B cell (primary cell): ENCODE data around the gene NCBP1. TPM values are rescaled to one million over a fixed set of nuclear protein-coding genes. Genes with fewer than 3 reads are reported as not detected.
A peak's percentile ranks its signal among the peaks of the same experiment; 100 is the strongest.
"Not testable (repeated sequence)": the region's sequence is repeated elsewhere in the genome, so short reads cannot be mapped to it uniquely, and the experiment has no call there.

Source experiments
- ATAC-seq: fragments of 200-7000 bp; cut with Tn5 transposase; one replicate; pipeline ENCODE4 v1.10.0; 2021; ENCODE audit warnings: low read depth, mild to moderate bottlenecking, moderate number of reproducible peaks, moderate library complexity
- CTCF ChIA-PET: fragments of 350-600 bp; sonication (Branson Sonifier 250); formaldehyde crosslinking; loops from one replicate; lab custom pipeline; 2021; ENCODE audit warnings: antibody characterized with exemption, inconsistent platforms; lab: Charles Lee
- POLR2A ChIA-PET: fragments of 350-600 bp; sonication (Branson Sonifier 250); formaldehyde crosslinking; loops from one replicate; lab custom pipeline; 2021; ENCODE audit warnings: antibody characterized with exemption; lab: Charles Lee
- DNase-seq: peaks from one replicate; pipeline ENCODE4 v3.0.0; 2013
- H2AFZ ChIP-seq: 2 replicates; pipeline ENCODE4 v1.6.1; 2012; ENCODE audit warnings: mild to moderate bottlenecking, low read depth, low read length; ENCODE audit not compliant: insufficient read depth, poor library complexity, severe bottlenecking
- H3K27ac ChIP-seq, 2 donors: 1 replicate in 1 of 2; 2 replicates in 1 of 2; pipeline ENCODE4 v1.5.1; 2012 to 2013; ENCODE audit warnings: low read length in 2 of 2, mild to moderate bottlenecking in 2 of 2, moderate library complexity in 1 of 2
- H3K27me3 ChIP-seq, 4 experiments: fragments of 200-600 bp in 1 of 4; sonication (generic) in 1 of 4; replicated peaks in 1 of 4; 1 replicate in 2 of 4; 2 replicates in 2 of 4; pipeline versions ENCODE4 v1.6.1 to v1.7.0; 2013 to 2016; ENCODE audit warnings: low read length in 3 of 4, mild to moderate bottlenecking in 2 of 4, mixed read lengths in 1 of 4, moderate library complexity in 1 of 4; ENCODE audit not compliant: insufficient read depth in 4 of 4, control insufficient read depth in 3 of 4; ENCODE audit errors: control extremely low read depth in 1 of 4
- H3K36me3 ChIP-seq, 2 experiments: replicated peaks in 1 of 2; 1 replicate in 1 of 2; 2 replicates in 1 of 2; pipeline versions ENCODE4 v1.6.1 to v1.7.1; 2013; ENCODE audit warnings: low read length in 1 of 2; ENCODE audit not compliant: insufficient read depth in 2 of 2, control insufficient read depth in 1 of 2; ENCODE audit errors: control extremely low read depth in 1 of 2, extremely low read depth in 1 of 2
- H3K4me1 ChIP-seq, 2 donors: fragments of 200-600 bp in 1 of 2; sonication (generic) in 1 of 2; 1 replicate in 1 of 2; 2 replicates in 1 of 2; pipeline versions ENCODE4 v1.5.1 to v1.6.1; 2013 to 2017; ENCODE audit warnings: low read length in 2 of 2; ENCODE audit not compliant: control insufficient read depth in 2 of 2, insufficient read depth in 2 of 2
- H3K4me2 ChIP-seq: replicated peaks from 2 replicates; pipeline ENCODE3; 2012; ENCODE audit warnings: mild to moderate bottlenecking, low read depth, low read length; ENCODE audit not compliant: poor library complexity, severe bottlenecking
- H3K4me3 ChIP-seq, 5 experiments: fragments of 200-600 bp in 1 of 5; sonication (generic) in 1 of 5; 1 replicate in 3 of 5; 2 replicates in 2 of 5; pipeline versions ENCODE4 v1.5.1 to v1.7.0; 2011 to 2016; ENCODE audit warnings: low read length in 4 of 5, mild to moderate bottlenecking in 4 of 5, low read depth in 2 of 5, control low read depth in 1 of 5, moderate library complexity in 1 of 5; ENCODE audit not compliant: insufficient read depth in 1 of 5; ENCODE audit errors: control extremely low read depth in 1 of 5, extremely low read depth in 1 of 5
- H3K79me2 ChIP-seq: fragments of 200-600 bp; sonication (generic); one replicate; pipeline ENCODE4 v1.6.0; 2016; ENCODE audit warnings: low read length; ENCODE audit not compliant: control insufficient read depth, insufficient read depth
- H3K9ac ChIP-seq: fragments of 200-600 bp; sonication (generic); 2 replicates; pipeline ENCODE4 v1.6.1; 2017; ENCODE audit warnings: mild to moderate bottlenecking, low read length, moderate library complexity
- H3K9me3 ChIP-seq, 3 donors: one replicate each; pipeline versions ENCODE4 v1.6.1 to v1.7.1; 2013; ENCODE audit warnings: low read length in 2 of 3; ENCODE audit not compliant: control insufficient read depth in 2 of 3, insufficient read depth in 1 of 3; ENCODE audit errors: control extremely low read depth in 1 of 3
- H4K20me1 ChIP-seq: 2 replicates; pipeline ENCODE4 v1.6.0; 2012; ENCODE audit warnings: mild to moderate bottlenecking, low read length; ENCODE audit not compliant: insufficient read depth, control insufficient read depth, poor library complexity, severe bottlenecking
- H3K27ac Mint-ChIP-seq: one replicate; pipeline ENCODE4 v1.8.0; 2021; ENCODE audit warnings: mixed read lengths
- H3K27me3 Mint-ChIP-seq: one replicate; pipeline ENCODE4 v1.8.0; 2021; ENCODE audit warnings: mixed read lengths
- H3K4me1 Mint-ChIP-seq: one replicate; pipeline ENCODE4 v1.8.0; 2021; ENCODE audit warnings: mixed read lengths
- H3K4me3 Mint-ChIP-seq: one replicate; pipeline ENCODE4 v1.8.0; 2021; ENCODE audit warnings: mixed read lengths
- H3K9me3 Mint-ChIP-seq: one replicate; pipeline ENCODE4 v1.8.0; 2022; ENCODE audit warnings: mixed read lengths; ENCODE audit not compliant: insufficient read depth
- CTCF ChIP-seq: fragments of 200-600 bp; IDR thresholded peaks from one replicate; pipeline ENCODE4 v1.8.0; 2022; ENCODE audit warnings: antibody characterized with exemption, mild to moderate bottlenecking
- EZH2 ChIP-seq: IDR thresholded peaks from 2 replicates; pipeline ENCODE4 v1.6.1; 2012; ENCODE audit warnings: borderline replicate concordance, low read depth, mild to moderate bottlenecking, moderate library complexity, low read length; ENCODE audit not compliant: insufficient read depth, poor library complexity, severe bottlenecking
- WGBS: methylation state at CpG from one replicate; pipeline ENCODE4 v1.1.5; 2013; ENCODE audit warnings: missing lambda C conversion rate; ENCODE audit not compliant: insufficient coverage; 5-methylcytosine and 5-hydroxymethylcytosine counted together
- intact Hi-C: fragments of 100-400 bp; cut with micrococcal nuclease; formaldehyde crosslinking; loops from one replicate; pipeline ENCODE4 v1.10.0; 2022
- polyA plus RNA-seq: library from polyadenylated mRNA; depleted of rRNA; stranded (reverse); fragments of >200 nt; gene quantifications from 2 replicates; pipeline ENCODE4 v1.2.3, GENCODE V29; 2012
- total RNA-seq, 2 donors: library from RNA; stranded (reverse); fragments of 120-200 nt in 1 of 2; gene quantifications; 1 replicate in 1 of 2; 2 replicates in 1 of 2; pipeline versions ENCODE4 v1.2.3 to v1.2.4, GENCODE V29; 2013 to 2022

The NCBP1 gene
- total and polyA plus RNA-seq, 2 donors (not counting 1 experiment from before 2014, with no cell fraction given) = 19.5 to 38.0 TPM

DNA sequence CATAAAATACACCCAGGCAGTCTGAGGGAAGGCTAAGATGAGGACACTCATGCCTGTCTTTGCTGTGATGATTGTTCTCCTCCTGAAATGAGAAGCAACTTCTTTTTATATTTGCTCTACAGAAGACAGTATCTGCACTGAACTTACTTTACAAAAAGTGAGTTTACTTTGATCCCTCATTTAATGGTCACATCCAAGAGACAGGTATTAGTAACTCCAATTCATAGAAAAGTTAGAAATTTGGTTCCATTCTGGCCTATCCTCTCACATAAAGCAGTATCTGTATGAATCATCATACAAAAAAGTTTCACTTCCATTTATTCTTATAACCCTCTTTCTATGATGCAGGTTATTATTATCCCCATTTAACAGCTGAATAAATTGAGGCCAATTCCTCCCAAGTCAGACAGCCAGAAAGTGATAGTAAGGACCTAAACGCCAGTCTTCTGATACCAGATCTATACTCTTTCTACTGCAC lies 15.6 kb upstream of the NCBP1 start:
- Mint-ChIP-seq H3K4me3 (no peak overlapping the region), H3K27me3 (no peaks in the 10 kb centered on the region), H3K4me1 (peaks cover 8% of the 10 kb centered on the region), H3K9me3 (no peaks in the 10 kb centered on the region), H3K27ac (no peak overlapping the region)
- 60% methylated on average over 1 of the region's 1 CpG for WGBS
- H3K27me3 ChIP-seq = no peaks in the 10 kb centered on the region
- peak overlapping the region in 1 of 2 donors; percentile 5 for H3K27ac ChIP-seq
- TF ChIP-seq CTCF (no peak), EZH2 (no peak)
- no peak for DNase-seq
- no peak for ATAC-seq
- ChIA-PET POLR2A (no interaction called here), CTCF (interaction anchor here (1.0 to 1.8 kb wide), 3 partner anchors 14 to 205 kb away, joined by 3 to 4 read pairs (median 3); partner anchors contain the start of gene TDRD7)
- peaks cover 5 to 15% of the 10 kb centered on the region in 2 experiments for H3K36me3 ChIP-seq
- no peaks in the 10 kb centered on the region for H3K79me2 ChIP-seq
- H3K9ac ChIP-seq = no peak overlapping the region
- intact Hi-C loops = no loop called here
- H3K4me3 ChIP-seq = no peak overlapping the region
- H4K20me1 ChIP-seq = no peaks in the 10 kb centered on the region
- no peaks in the 10 kb centered on the region for H3K4me1 ChIP-seq
- no peak overlapping the region for H3K4me2 ChIP-seq
- H3K9me3 ChIP-seq = no peaks in the 10 kb centered on the region
- H2AFZ ChIP-seq = no peak overlapping the region

- H3K27me3 Mint-ChIP-seq, H3K9me3 Mint-ChIP-seq, H3K27ac Mint-ChIP-seq, H4K20me1 ChIP-seq, H3K4me3 Mint-ChIP-seq, H3K4me2 ChIP-seq, intact Hi-C loops, H3K27me3 ChIP-seq, ATAC-seq, POLR2A ChIA-PET, H2AFZ ChIP-seq, H3K9me3 ChIP-seq, H3K4me1 Mint-ChIP-seq, CTCF ChIA-PET, H3K4me3 ChIP-seq, H3K79me2 ChIP-seq, H3K4me1 ChIP-seq, H3K9ac ChIP-seq, DNase-seq, H3K27ac ChIP-seq: not testable (repeated sequence)
- WGBS = no CpG with 5 or more reads among the region's 2 CpGs
- peaks cover 5 to 18% of the 10 kb centered on the region in 2 experiments for H3K36me3 ChIP-seq
These were observed 13.6 kb upstream of the NCBP1 start for GRCh38 chr9:97620063-97620462.

DNA sequence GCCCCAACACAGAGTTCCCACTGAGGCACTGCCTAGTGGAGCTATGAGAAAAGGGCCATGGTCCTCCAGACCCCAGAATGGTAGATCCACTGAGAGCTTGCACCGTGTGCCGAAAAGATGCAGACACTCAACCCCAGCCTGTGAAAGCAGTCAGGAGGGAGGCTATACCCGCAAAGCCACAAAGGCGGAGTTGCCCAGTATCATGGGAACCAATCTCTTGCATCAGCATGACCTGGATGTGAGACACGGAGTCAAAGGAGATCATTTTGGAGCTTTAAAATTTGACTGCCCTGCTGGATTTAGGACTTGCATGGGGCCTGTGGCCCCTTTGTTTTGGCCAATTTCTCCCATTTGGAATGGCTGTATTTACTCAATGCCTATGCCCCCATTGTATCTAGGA lies 11.1 kb upstream of the NCBP1 start:
- H3K4me2 ChIP-seq, H3K9me3 ChIP-seq, CTCF ChIA-PET, H3K4me3 ChIP-seq, H3K4me1 Mint-ChIP-seq, H3K27me3 Mint-ChIP-seq, H4K20me1 ChIP-seq, H3K79me2 ChIP-seq, H3K4me3 Mint-ChIP-seq, H3K27ac Mint-ChIP-seq, H3K9ac ChIP-seq, H3K27me3 ChIP-seq, ATAC-seq, H3K4me1 ChIP-seq, H3K9me3 Mint-ChIP-seq, DNase-seq, intact Hi-C loops, H2AFZ ChIP-seq, H3K27ac ChIP-seq, POLR2A ChIA-PET: not testable (repeated sequence)
- 98% methylated on average over 5 of the region's 5 CpGs for WGBS
- H3K36me3 ChIP-seq = peaks cover 2 to 16% of the 10 kb centered on the region in 2 experiments
